HG02973 (cell line): Measurements from ENCODE around the gene NPAS3.

ENCODE experiments used
- ATAC-seq: cut with Tn5 transposase; IDR thresholded peaks from one replicate; pipeline ENCODE4 v1.9.1; 2021; ENCODE audit warnings: moderate library complexity; ENCODE audit not compliant: unreplicated experiment

NPAS3 gene

GRCh38 chr14:33733310-33733709 is 794.6 kb downstream of the NPAS3 start:
- ATAC-seq, result no peak

GRCh38 chr14:33733721-33734120 is 795.0 kb downstream of the NPAS3 start:
- ATAC-seq, result no peak

- ATAC-seq, result no peak
Observed at GRCh38 chr14:33734387-33734786, 795.7 kb downstream of the NPAS3 start.

DNA sequence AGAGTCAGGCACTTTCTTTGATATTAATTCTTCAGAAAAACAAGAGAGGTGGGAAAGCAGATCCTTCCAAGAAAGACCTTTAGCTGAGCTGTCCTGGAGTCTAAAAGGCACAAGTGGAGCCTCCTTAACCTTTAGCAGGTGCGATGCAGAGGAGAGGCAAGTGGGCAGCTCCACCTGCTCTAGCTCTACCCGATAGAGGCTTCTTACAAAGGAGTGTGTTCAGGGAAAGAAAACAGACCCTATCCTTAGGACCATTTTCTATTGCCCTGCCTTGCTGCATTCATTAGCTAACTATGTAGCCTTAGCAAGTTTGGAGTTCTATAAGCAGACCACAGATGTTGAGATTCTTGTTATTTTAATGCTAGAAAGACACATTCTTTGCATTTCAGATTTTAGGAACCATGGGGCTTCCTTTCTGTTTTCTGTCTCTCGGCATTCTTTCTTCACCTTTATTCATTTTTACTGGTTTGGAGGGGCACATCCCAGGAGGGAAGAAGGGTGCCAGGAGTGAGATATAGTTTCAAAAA is 797.7 kb downstream of the NPAS3 start:
- no peak for ATAC-seq

DNA sequence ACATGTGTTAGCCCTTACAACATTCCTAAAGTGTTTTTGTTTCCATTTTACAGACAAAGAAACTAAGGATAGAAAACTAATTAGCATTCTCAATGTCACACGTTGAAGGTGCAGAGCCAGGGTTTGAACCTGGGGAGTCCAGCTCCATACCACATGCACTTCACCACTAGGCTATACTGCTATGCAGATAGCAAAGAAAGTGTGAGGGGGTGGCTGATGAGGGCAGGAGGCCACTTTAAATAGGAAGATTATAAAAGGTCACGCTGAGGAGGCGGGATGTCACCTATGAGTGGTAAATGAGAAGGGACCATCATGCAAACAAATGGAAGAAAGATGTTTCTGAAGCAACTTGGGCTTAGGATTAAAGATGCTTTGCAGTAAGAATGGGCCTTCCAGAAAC is 798.3 kb downstream of the NPAS3 start:
- ATAC-seq, result no peak

DNA sequence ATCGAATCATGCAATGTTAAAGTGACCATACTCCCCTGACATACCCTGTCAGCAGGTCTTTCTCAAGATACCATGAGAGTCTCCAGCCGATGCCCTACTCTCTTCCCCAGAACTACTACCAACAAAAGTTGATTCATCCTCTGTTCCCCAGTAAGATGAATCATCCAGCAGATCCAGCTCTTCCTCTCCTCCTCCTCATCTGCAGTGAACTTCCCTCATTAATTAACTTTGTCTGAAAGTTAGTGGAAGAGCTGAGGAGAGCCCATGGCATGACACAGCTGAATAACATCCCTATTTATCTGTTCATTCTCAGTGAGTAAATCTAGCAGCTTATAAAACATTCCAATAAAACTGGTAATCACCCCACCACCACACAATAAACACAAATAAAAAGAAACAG is 798.8 kb downstream of the NPAS3 start:
- ATAC-seq, result no peak

- no peak for ATAC-seq
Observed at GRCh38 chr14:33738029-33738428, 799.4 kb downstream of the NPAS3 start.

DNA sequence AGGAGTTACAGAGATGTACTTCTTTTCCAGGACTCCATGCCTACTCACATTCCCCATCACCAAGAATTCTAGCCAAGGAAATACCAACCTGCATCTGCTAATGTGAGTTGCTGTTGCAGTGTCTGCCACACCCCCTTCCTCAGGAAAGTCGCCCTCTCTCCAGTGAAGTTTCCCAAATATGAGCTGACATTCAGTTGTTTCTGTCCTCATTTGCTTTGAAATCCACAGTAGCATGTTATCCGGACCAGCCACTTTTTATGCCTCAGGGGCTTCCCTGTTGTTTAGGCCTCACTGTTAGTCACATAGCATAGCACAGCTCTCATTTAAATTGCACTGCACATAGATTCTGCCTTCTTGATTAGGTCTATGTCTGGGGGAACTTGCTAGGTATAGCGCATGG is 799.8 kb downstream of the NPAS3 start:
- ATAC-seq, result no peak

- ATAC-seq, result no peak
Observed at GRCh38 chr14:33740531-33740930, 801.9 kb downstream of the NPAS3 start.

DNA sequence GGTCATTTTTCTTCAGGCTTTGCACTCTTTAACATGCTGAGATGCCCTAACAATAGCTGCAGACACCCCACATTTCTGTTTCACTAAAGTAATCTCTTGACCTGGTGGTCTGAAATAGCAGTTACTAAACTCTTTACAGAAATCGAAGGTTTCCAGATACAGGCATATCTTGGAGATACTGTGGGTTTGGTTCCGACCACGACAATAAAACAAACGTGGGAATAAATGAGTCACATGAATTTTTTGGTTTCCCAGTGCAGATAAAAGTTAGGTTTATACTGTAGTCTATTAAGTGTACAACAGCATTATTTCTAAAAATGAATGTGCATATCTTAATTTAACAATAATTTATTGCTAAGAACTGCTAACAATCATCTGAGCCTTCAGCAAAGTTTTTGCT is 803.5 kb downstream of the NPAS3 start:
- ATAC-seq, result no peak

DNA sequence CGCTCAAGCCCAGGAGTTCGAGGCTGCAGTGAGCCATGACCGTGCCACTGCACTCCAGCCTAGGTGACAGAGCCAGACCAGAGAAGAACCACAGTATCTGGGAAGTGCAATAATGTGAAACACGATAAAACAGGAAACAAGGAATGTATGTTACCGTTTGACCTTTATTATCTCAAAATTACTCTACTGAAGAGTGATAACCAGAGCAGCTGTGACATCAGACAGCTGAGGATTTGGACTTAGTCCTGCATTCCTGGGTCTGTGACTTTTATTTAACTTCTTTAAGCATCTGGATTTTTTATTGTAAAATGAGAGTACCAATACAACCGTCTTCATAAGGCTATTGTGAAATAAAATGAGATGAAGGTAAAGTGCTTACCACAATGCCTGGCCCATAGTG is 806.5 kb downstream of the NPAS3 start:
- no peak for ATAC-seq

DNA sequence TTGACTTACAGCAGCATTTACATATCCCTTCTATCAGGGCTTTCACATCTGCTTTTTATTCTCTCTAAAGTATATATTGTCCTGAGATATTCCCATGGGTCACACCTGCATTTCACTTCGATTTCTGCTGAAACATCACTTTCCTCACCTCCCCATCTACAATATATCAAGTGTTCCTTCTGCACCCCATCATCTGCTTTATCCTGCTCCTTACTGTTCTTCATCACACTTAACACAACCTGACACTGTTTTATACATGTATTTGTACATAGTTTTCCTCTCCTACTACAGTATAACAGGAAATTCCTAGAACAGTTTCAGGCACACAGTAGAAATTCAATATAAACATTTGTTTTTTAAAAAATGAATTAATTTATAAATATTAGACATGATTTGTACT is 809.1 kb downstream of the NPAS3 start:
- no peak for ATAC-seq

GRCh38 chr14:33754261-33754660 is 815.6 kb downstream of the NPAS3 start:
- ATAC-seq, result no peak

GRCh38 chr14:33755358-33755757 is 816.7 kb downstream of the NPAS3 start:
- ATAC-seq, result no peak

GRCh38 chr14:33756833-33757232 is 818.2 kb downstream of the NPAS3 start:
- ATAC-seq, result no peak

GRCh38 chr14:33758547-33758946 is 819.9 kb downstream of the NPAS3 start:
- ATAC-seq, result no peak

DNA sequence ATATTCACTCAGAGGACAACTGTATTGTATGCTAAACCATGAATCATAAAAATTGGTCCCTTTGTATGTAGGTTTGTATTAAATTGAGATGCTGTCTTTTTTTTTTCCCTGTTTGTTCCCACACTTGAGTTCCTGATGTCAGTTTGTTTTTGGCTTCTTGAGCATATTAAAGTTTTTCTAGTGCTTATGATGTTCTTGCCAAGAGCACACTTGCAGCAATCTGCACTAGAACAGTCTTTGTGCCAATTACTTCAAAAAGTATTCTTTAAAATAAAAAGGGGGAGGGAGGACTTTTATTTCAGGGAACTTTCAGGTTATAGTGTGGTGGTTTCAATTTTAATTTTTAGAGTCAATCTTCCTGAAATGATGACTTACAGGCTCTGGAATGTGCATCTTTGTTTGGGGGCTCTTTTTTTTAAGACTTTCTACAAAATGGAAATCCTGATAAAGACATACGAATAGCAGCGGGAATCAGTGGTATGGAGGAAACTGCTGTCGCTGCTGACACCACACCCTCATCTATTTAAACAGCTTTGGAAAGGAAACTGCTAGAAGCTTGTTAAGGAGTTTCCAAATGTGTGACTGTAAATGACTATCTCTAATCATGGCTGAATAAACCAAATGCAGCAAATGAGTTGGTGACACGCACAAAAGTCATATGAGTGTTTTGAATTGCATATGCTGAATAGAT is 823.6 kb downstream of the NPAS3 start:
- ATAC-seq, result no peak

- no peak for ATAC-seq
Observed at GRCh38 chr14:33764876-33765650, 826.4 kb downstream of the NPAS3 start.

DNA sequence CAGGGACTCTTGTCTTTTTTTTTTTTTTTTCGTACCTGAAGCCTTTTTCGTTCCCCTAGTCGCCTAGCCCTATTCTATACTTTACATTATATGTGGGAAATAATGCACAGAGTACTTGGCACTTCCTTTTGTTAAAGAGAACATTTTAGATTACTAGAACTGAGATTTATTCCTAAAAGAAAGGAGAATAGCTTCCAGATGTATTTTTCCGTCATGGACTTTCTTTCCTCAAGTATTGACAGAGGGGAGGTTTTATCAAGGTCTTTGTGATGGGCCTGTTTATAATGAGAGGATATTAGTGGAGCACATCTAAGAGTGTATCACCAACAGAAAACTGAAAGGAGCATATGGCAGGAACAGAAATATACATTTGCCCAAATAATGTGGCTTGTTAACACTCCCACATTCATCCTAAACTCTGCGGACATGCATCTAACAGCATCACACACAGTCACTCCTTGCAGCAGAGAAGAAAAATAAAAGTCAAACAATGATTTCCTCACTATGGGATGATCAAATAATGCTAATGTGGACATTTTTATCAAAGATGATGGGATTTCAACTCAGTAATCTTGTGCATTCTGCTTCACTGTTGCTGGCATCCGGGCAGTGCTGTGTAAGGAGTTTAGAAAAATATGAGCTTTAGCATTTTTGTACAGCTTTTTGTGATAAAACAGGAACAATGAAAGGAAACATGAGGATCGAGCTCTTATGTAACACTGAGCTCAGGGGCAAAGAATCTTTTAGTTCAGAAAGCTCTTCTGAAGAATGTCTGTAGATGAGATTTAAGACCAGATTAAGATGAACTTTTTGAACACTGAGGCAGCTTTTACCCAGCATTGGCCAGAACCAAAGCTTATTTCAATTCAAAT is 829.1 kb downstream of the NPAS3 start:
- no peak for ATAC-seq

GRCh38 chr14:33768458-33768830 is 829.8 kb downstream of the NPAS3 start:
- no peak for ATAC-seq

DNA sequence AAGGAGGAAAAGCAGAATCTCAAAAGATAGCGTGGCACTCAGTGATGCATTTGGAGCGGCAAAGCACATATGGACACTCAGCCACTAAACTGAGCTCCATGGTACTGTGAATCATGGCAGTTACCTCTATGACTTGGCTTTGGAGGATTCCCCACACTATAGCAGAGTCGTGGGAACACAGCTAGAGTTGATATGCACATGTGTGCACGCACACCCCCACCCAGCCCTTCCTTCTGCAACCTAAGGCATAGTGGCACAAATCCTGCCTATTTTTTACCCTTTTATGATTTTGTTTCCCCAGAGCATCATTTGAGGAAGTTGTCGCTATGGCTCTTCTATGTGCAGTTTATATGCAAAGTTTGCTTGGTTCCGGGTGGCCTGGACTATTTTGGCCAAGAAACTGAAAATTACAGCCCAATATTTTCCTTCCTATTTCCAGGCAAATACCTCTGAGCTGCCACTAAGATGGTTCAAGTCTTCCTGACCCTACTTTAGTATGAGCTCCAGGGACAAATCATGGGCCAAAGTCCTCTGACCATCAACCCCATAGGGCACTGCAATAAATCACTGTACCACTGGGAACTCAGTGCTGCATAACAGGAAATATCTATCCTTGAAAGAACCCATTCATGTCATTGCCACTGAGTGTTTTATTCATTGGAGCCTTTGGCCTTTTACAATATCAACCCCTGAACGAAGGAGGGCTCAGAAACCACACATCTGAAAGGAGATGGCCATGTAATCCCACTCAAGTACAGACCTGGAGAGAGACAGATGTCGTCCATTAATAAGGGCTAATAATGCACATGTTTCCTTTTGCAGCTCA is 834.7 kb downstream of the NPAS3 start:
- ATAC-seq, result no peak
